Tibial artery (tissue), 4 donors: ENCODE data around the gene SLC66A1.

Experiments used
- DNase-seq, 2 donors: peaks; one replicate each; pipeline ENCODE4 v3.0.0-alpha.2; 2019
- H3K27ac ChIP-seq, 2 donors: fragments of 200-600 bp; sonication (generic) in 1 of 2; 1 replicate in 1 of 2; 2 replicates in 1 of 2; pipeline ENCODE4 v1.5.1; 2018 to 2019; ENCODE audit warnings: mild to moderate bottlenecking in 1 of 2
- H3K27me3 ChIP-seq, 2 donors: fragments of 200-600 bp; sonication (generic) in 1 of 2; one replicate each; pipeline versions ENCODE4 v1.5.1 to v1.6.0; 2016 to 2019
- H3K36me3 ChIP-seq, 3 donors: fragments of 200-600 bp; sonication (generic) in 2 of 3; one replicate each; pipeline ENCODE4 v1.5.1; 2016 to 2019; ENCODE audit warnings: mild to moderate bottlenecking in 2 of 3
- H3K4me1 ChIP-seq, 4 donors: fragments of 200-600 bp; sonication (generic) in 2 of 4; 1 replicate in 3 of 4; 2 replicates in 1 of 4; pipeline ENCODE4 v1.5.1; 2016 to 2019
- H3K4me3 ChIP-seq, 2 donors: fragments of 200-600 bp; sonication (generic) in 1 of 2; 1 replicate in 1 of 2; 2 replicates in 1 of 2; pipeline ENCODE4 v1.5.1; 2018 to 2019; ENCODE audit warnings: mild to moderate bottlenecking in 2 of 2
- H3K9me3 ChIP-seq, 3 donors: fragments of 200-600 bp; sonication (generic) in 1 of 3; one replicate each; pipeline ENCODE4 v1.5.1; 2016 to 2019
- CTCF ChIP-seq, 2 experiments: fragments of 200-600 bp in 1 of 2; fragments of 450-650 bp in 1 of 2; IDR thresholded peaks; one replicate each; pipeline ENCODE4 v1.5.1; 2017 to 2019; ENCODE audit warnings: antibody characterized with exemption in 2 of 2, mild to moderate bottlenecking in 1 of 2, moderate library complexity in 1 of 2
- intact Hi-C: fragments of 100-400 bp; cut with DNase I; formaldehyde crosslinking; loops from one replicate; pipeline ENCODE4 v1.15.0; 2023; ENCODE audit warnings: low total_unique reads

The SLC66A1 gene

GRCh38 chr1:19342062-19342750 lies 30.1 kb downstream of the SLC66A1 start:
- no peaks in the 10 kb centered on the region for H3K9me3 ChIP-seq
- DNase-seq: peak in 1 of 2 donors; percentile 65
- peaks cover 0 to 21% (median 10%) of the 10 kb centered on the region in 4 donors for H3K4me1 ChIP-seq
- intact Hi-C loops: no loop called here
- no peak for TF ChIP-seq CTCF (IDR thresholded peaks at IDR 0.05)
- H3K36me3 ChIP-seq: peaks cover 26 to 77% (median 68%) of the 10 kb centered on the region in 3 donors
- no peaks in the 10 kb centered on the region for H3K27me3 ChIP-seq
- H3K4me3 ChIP-seq: no peak overlapping the region
- H3K27ac ChIP-seq: peak overlapping the region in 1 of 2 donors; percentile 8

GRCh38 chr1:19342894-19343616 lies 30.9 kb downstream of the SLC66A1 start:
- intact Hi-C loops: no loop called here
- TF ChIP-seq CTCF (IDR thresholded peaks at IDR 0.05): no peak

GRCh38 chr1:19343617-19344350 lies 31.7 kb downstream of the SLC66A1 start:
- H3K27ac ChIP-seq: no peak overlapping the region
- no peak overlapping the region for H3K4me3 ChIP-seq
- no peak for TF ChIP-seq CTCF (IDR thresholded peaks at IDR 0.05)
- H3K9me3 ChIP-seq: no peaks in the 10 kb centered on the region
- intact Hi-C loops: loop anchor here (2.0 kb wide), 1 partner anchor 309 kb away; no protein-coding TSS in a partner anchor
- peaks cover 26 to 74% (median 62%) of the 10 kb centered on the region in 3 donors for H3K36me3 ChIP-seq
- peak in 1 of 2 donors; percentile 63 for DNase-seq
- H3K27me3 ChIP-seq: no peaks in the 10 kb centered on the region
- peaks cover 0 to 21% (median 10%) of the 10 kb centered on the region in 4 donors for H3K4me1 ChIP-seq

More at GRCh38 chr1:19342894-19343616, 30.9 kb downstream of the SLC66A1 start:
- DNase-seq: peak in 1 of 2 donors; percentile 65
- no peaks in the 10 kb centered on the region for H3K27me3 ChIP-seq
- no peaks in the 10 kb centered on the region for H3K9me3 ChIP-seq
- peaks cover 26 to 75% (median 68%) of the 10 kb centered on the region in 3 donors for H3K36me3 ChIP-seq
- H3K4me3 ChIP-seq: no peak overlapping the region
- H3K4me1 ChIP-seq: peaks cover 0 to 21% (median 10%) of the 10 kb centered on the region in 4 donors
- H3K27ac ChIP-seq: no peak overlapping the region

DNA sequence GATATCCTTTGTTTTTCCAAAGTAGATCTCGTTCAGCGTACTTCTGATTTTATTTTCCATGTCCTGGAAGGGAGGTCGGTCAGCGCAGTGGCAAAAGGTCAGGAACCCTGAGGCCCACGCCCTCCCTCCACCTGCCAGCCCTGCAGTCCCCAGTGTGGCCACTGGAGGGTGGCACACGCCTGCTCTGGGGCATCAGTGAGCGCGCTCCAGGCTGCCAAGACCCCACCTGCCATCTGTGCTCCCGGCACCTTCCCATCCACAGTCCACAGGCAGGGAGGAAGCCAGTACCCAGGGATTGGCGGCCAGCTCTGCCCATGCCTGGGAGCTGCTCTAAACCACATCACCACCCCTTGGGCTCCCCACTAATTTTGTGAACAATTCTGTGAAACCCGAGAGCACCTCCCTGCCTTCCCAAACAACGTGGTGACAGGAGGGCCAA lies 32.3 kb downstream of the SLC66A1 start:
- H3K27ac ChIP-seq: no peak overlapping the region
- H3K4me3 ChIP-seq: no peak overlapping the region
- TF ChIP-seq CTCF (IDR thresholded peaks at IDR 0.05): peak; percentile 87 to 88
- intact Hi-C loops: loop anchor here (2.0 kb wide), 1 partner anchor 308 kb away; no protein-coding TSS in a partner anchor
- peak; percentile 50 to 73 for DNase-seq
- H3K36me3 ChIP-seq: peaks cover 27 to 73% (median 62%) of the 10 kb centered on the region in 3 donors
- no peaks in the 10 kb centered on the region for H3K27me3 ChIP-seq
- H3K9me3 ChIP-seq: no peaks in the 10 kb centered on the region
- peaks cover 0 to 21% (median 10%) of the 10 kb centered on the region in 4 donors for H3K4me1 ChIP-seq

GRCh38 chr1:19344831-19345230 lies 32.7 kb downstream of the SLC66A1 start:
- H3K4me3 ChIP-seq: no peak overlapping the region
- peaks cover 0 to 21% (median 10%) of the 10 kb centered on the region in 4 donors for H3K4me1 ChIP-seq
- no peak for TF ChIP-seq CTCF (IDR thresholded peaks at IDR 0.05)
- intact Hi-C loops: loop anchor here (2.0 kb wide), 1 partner anchor 308 kb away; no protein-coding TSS in a partner anchor
- no peak overlapping the region for H3K27ac ChIP-seq
- no peaks in the 10 kb centered on the region for H3K9me3 ChIP-seq
- H3K36me3 ChIP-seq: peaks cover 31 to 73% (median 62%) of the 10 kb centered on the region in 3 donors
- DNase-seq: peak in 1 of 2 donors; percentile 61
- H3K27me3 ChIP-seq: no peaks in the 10 kb centered on the region
